Activated naive CD4-positive, alpha-beta T cell treated with anti-CD3 and anti-CD28 coated beads, Interleukin-2, amount 50 U/mL, for 24 hours (primary cell): ENCODE measurements around the gene SYMPK.

ENCODE experiments used
- H3K27ac Mint-ChIP-seq: one replicate; pipeline ENCODE4 v1.8.0; 2021; ENCODE audit warnings: mild to moderate bottlenecking, mixed read lengths
- H3K27me3 Mint-ChIP-seq: one replicate; pipeline ENCODE4 v1.8.0; 2021; ENCODE audit warnings: mixed read lengths
- H3K36me3 Mint-ChIP-seq: one replicate; pipeline ENCODE4 v1.8.0; 2021; ENCODE audit warnings: mixed read lengths
- H3K4me1 Mint-ChIP-seq: one replicate; pipeline ENCODE4 v1.8.0; 2021; ENCODE audit warnings: mixed read lengths
- H3K4me3 Mint-ChIP-seq: one replicate; pipeline ENCODE4 v1.8.0; 2021; ENCODE audit warnings: mild to moderate bottlenecking, mixed read lengths
- H3K9me3 Mint-ChIP-seq: one replicate; pipeline ENCODE4 v1.8.0; 2021; ENCODE audit warnings: mixed read lengths

SYMPK gene

DNA sequence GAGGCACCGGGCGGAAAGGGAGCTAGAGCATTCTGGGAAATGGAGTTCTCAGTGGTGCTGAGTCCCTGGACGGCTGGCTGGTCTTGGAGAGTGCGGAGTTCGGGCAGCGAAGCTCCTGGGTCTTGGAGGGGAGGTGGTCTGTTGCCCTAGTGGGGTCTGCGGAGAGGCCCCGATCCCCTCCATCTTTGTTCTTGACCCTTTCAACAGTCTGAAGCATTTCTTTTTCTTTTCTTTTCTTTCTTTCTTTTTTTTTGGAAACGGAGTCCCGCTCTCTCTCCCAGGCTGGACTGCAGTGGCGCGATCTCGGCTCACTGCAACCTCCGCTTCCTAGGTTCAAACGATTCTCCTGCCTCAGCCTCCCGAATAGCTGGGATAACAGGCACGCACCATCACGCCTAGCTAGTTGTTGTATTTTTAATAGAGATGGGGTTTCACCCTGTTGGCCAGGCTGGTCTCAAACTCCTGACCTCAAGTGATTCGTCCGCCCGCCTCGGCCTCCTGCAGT is 440 bp upstream of the SYMPK start:
- Mint-ChIP-seq H3K4me1 (peaks cover 29% of the 10 kb centered on the region), H3K27me3 (peaks cover 13% of the 10 kb centered on the region), H3K27ac (peak overlapping the region; percentile 94), H3K4me3 (peak overlapping the region; percentile 94), H3K9me3 (no peaks in the 10 kb centered on the region), H3K36me3 (peaks cover 2% of the 10 kb centered on the region)

- Mint-ChIP-seq H3K4me3 (peak overlapping the region; percentile 94), H3K27me3 (peaks cover 13% of the 10 kb centered on the region), H3K9me3 (no peaks in the 10 kb centered on the region), H3K36me3 (peaks cover 2% of the 10 kb centered on the region), H3K27ac (peak overlapping the region; percentile 94), H3K4me1 (peaks cover 34% of the 10 kb centered on the region)
Measured at GRCh38 chr19:45862271-45862563, 730 bp downstream of the SYMPK start.

DNA sequence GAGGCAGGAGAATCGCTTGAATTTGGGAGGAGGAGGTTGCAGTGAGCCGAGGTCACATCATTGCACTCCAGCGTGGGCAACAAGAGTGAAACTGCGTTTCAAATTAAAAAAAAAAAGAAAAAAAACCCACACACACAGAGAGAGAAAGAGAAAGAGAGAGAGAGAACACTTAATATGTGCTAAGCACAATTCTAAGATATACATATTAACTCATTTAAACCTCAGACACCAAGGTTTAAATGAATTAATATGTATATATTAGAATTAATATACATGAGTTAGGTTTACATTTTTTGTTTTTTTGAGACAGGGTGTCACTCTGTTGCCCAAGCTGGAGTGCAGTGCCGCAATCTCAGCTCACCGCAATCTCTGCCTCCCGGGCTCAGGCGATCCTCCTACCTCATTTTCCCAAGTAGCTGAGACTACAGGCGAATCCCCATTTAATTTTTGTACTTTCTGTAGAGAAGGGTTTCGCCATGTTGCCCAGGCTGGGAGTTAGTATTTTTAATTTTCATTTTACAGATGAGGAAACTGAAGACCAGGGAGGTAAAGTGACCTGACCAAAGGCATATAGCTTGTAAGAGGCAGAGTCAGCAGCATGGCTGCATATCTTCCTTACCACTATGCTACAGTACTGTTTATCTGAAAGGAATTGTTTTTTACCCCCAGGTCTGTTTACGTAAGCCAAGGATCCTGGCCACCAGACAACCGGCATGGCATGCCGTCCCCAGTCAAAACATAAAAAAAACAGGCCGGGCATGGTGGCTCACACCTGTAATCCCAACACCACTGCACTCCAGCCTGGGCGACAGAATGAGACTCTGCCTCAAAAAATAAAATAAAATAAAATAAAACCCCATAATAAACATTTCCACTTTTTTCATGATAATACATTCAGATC is 2.3 kb downstream of the SYMPK start:
- no peaks in the 10 kb centered on the region for H3K9me3 Mint-ChIP-seq
- H3K27me3 Mint-ChIP-seq = peaks cover 13% of the 10 kb centered on the region
- peak overlapping the region; percentile 66 for H3K4me3 Mint-ChIP-seq
- H3K4me1 Mint-ChIP-seq = peaks cover 38% of the 10 kb centered on the region
- H3K27ac Mint-ChIP-seq = no peak overlapping the region
- H3K36me3 Mint-ChIP-seq = peaks cover 2% of the 10 kb centered on the region

DNA sequence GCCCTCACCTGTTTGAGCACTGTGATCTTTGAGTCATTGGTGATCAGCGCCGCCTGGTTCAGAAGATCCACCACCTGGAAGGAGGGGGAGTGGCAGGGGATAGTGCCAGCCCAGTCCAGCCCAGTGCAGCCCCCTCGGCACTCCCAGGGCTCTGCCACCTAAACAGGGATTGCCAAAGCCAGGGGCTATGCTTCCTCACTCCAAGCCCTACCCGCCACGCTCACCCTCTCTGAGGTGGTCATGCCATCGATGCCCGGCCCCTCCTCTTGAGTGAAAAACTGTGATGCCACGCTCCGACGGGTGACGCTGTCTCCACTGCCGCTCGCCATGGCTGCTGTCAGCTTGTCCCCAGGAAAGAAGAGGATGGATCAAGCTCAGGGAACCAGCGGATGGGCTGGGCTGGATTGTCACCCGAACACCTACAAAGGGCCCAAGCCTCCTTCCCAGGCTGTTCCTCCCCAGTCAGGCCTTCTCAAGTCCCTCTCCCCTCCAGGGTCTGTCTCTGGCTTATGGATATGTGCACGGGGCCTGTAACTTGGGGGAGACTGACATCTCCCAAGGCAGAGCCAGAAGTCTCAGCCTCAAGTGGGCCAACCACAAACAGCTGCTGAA is 8.7 kb downstream of the SYMPK start:
- Mint-ChIP-seq H3K4me1 (peaks cover 18% of the 10 kb centered on the region), H3K27me3 (no peaks in the 10 kb centered on the region), H3K4me3 (no peak overlapping the region), H3K9me3 (no peaks in the 10 kb centered on the region), H3K36me3 (peaks cover 9% of the 10 kb centered on the region), H3K27ac (no peak overlapping the region)

- no peak overlapping the region for H3K4me3 Mint-ChIP-seq
- H3K36me3 Mint-ChIP-seq = peaks cover 9% of the 10 kb centered on the region
- H3K9me3 Mint-ChIP-seq = no peaks in the 10 kb centered on the region
- H3K27me3 Mint-ChIP-seq = no peaks in the 10 kb centered on the region
- peaks cover 9% of the 10 kb centered on the region for H3K4me1 Mint-ChIP-seq
- H3K27ac Mint-ChIP-seq = no peak overlapping the region
Measured at GRCh38 chr19:45852983-45853382, 10.0 kb downstream of the SYMPK start.

DNA sequence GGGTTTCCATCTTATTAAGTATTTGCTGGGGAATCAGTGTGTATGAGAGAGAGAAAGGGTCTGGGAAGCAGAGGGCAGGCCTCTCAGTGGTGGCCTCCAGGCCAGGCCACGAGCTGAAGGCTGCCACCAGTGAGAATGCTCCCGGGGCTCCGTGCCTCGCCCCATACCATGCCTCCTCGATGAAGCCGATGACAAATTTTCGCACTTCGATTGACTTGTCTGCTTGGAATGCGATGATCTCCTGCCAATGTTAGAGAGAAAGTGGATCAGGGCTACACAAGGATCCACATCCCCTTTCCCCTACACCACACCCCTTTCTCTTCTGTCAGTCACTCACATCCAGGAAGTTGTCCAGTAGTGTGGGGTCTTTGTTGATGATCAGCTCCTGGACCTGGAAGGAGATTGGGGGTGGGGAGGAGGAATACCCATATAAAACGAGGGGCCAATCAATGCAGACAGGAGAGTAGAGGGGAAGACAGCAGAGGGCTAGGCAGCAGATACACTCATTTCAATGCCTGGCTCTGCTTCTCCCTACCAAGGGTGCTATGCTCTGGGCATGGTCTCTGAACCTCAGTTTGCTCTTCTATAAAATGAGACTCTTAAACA is 10.7 kb downstream of the SYMPK start:
- Mint-ChIP-seq H3K36me3 (peaks cover 10% of the 10 kb centered on the region), H3K9me3 (no peaks in the 10 kb centered on the region), H3K4me1 (peaks cover 8% of the 10 kb centered on the region), H3K4me3 (no peak overlapping the region), H3K27ac (peak overlapping the region; percentile 68), H3K27me3 (no peaks in the 10 kb centered on the region)

DNA sequence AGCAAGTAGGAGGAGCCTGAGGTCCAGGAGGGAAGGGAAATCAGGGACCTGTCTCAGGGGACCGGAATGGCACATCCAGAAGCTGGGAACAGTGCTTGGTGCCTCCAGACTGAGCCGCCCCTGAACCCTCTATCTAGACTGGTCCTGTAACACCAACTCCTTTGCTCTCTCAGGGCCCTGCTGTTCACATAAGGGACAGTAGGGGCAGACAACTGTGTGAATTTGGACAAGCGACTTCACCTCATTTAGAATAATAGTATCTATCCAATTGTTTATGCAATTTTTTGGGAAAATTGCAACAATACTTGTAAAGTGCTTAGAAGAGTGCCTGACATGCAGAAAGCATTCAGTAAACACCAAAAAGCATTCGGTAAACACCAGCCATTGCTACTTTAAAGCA is 14.0 kb downstream of the SYMPK start:
- H3K27ac Mint-ChIP-seq = no peak overlapping the region
- no peak overlapping the region for H3K4me3 Mint-ChIP-seq
- peaks cover 4% of the 10 kb centered on the region for H3K4me1 Mint-ChIP-seq
- H3K9me3 Mint-ChIP-seq = no peaks in the 10 kb centered on the region
- peaks cover 13% of the 10 kb centered on the region for H3K36me3 Mint-ChIP-seq
- no peaks in the 10 kb centered on the region for H3K27me3 Mint-ChIP-seq

DNA sequence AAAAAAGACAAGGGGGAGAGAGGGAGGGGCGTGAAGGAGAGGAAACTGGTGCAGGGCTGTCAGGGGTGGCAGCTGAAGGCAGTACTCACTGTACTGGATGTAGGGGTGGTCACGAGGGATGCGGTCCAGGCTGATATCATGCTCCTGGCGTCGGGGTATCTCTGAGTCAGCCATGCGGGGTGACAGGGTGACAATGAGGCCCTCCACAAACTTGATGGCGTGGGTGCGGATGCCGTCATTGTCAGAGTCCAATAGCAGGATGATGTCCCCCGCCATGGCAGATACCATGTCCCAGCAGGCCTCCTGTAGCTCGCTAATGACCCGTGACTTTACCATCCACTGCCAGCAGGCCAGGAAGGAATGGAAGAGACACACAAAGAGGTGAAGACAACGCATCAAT is 15.3 kb downstream of the SYMPK start:
- Mint-ChIP-seq H3K4me1 (peaks cover 4% of the 10 kb centered on the region), H3K9me3 (no peaks in the 10 kb centered on the region), H3K36me3 (peaks cover 13% of the 10 kb centered on the region), H3K4me3 (no peak overlapping the region), H3K27me3 (no peaks in the 10 kb centered on the region), H3K27ac (no peak overlapping the region)

DNA sequence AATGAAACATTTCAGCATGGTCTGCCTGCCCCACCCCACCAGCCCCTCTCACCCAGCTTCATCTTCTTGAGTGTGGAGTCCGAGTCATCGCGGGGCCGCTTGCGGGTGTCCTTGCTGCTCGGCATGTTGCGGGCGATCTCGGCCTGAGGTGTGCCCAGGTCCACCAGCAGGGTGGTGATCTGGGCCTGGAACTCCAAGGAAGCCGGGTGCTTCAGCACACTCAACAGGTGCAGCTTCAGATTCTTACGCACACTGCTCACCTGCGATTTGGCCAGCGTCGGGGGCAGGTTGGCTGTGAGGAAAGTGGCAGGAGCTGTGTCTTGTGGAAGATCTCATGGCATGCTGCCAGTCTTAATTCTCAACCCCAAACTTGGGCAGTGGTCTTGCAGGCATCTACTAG is 20.7 kb downstream of the SYMPK start:
- H3K4me1 Mint-ChIP-seq = peaks cover 4% of the 10 kb centered on the region
- H3K4me3 Mint-ChIP-seq = no peak overlapping the region
- H3K27me3 Mint-ChIP-seq = no peaks in the 10 kb centered on the region
- no peaks in the 10 kb centered on the region for H3K9me3 Mint-ChIP-seq
- peaks cover 16% of the 10 kb centered on the region for H3K36me3 Mint-ChIP-seq
- H3K27ac Mint-ChIP-seq = no peak overlapping the region

DNA sequence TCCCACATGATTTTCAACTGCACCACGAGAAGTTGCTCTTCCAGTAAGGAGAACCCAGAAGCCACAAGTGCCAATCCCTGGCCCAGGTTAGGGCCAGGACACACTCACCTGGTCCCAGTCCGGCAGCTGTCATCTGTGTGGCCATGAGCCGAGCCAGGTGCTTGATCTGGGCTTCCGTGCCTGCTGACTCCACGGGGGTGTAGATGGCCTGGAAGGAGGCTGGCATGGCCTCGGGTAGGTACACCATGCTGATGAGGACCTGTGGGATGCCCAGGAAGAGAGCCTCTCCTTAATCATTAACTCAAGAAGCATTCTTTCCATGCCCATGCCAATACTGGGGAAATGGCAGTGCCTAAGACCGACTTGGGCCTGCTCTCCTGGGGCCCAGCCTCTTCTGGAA is 28.0 kb downstream of the SYMPK start:
- H3K4me3 Mint-ChIP-seq = no peak overlapping the region
- H3K36me3 Mint-ChIP-seq = peaks cover 24% of the 10 kb centered on the region
- no peaks in the 10 kb centered on the region for H3K27me3 Mint-ChIP-seq
- no peaks in the 10 kb centered on the region for H3K9me3 Mint-ChIP-seq
- no peak overlapping the region for H3K27ac Mint-ChIP-seq
- no peaks in the 10 kb centered on the region for H3K4me1 Mint-ChIP-seq

GRCh38 chr19:45828945-45829344 is 34.0 kb downstream of the SYMPK start:
- Mint-ChIP-seq H3K36me3 (peaks cover 17% of the 10 kb centered on the region), H3K27me3 (no peaks in the 10 kb centered on the region), H3K27ac (peak overlapping the region; percentile 41), H3K4me3 (no peak overlapping the region), H3K9me3 (no peaks in the 10 kb centered on the region), H3K4me1 (peaks cover 3% of the 10 kb centered on the region)

- no peaks in the 10 kb centered on the region for H3K9me3 Mint-ChIP-seq
- no peak overlapping the region for H3K27ac Mint-ChIP-seq
- H3K27me3 Mint-ChIP-seq = no peaks in the 10 kb centered on the region
- peaks cover 17% of the 10 kb centered on the region for H3K36me3 Mint-ChIP-seq
- H3K4me3 Mint-ChIP-seq = no peak overlapping the region
- H3K4me1 Mint-ChIP-seq = peaks cover 3% of the 10 kb centered on the region
Measured at GRCh38 chr19:45828523-45828922, 34.4 kb downstream of the SYMPK start.

GRCh38 chr19:45827459-45828093 is 35.4 kb downstream of the SYMPK start:
- H3K36me3 Mint-ChIP-seq = peaks cover 17% of the 10 kb centered on the region
- peaks cover 3% of the 10 kb centered on the region for H3K4me1 Mint-ChIP-seq
- no peak overlapping the region for H3K27ac Mint-ChIP-seq
- H3K9me3 Mint-ChIP-seq = no peaks in the 10 kb centered on the region
- H3K4me3 Mint-ChIP-seq = no peak overlapping the region
- no peaks in the 10 kb centered on the region for H3K27me3 Mint-ChIP-seq

GRCh38 chr19:45826934-45827333 is 36.0 kb downstream of the SYMPK start:
- no peak overlapping the region for H3K4me3 Mint-ChIP-seq
- no peaks in the 10 kb centered on the region for H3K9me3 Mint-ChIP-seq
- no peaks in the 10 kb centered on the region for H3K27me3 Mint-ChIP-seq
- H3K27ac Mint-ChIP-seq = no peak overlapping the region
- peaks cover 3% of the 10 kb centered on the region for H3K4me1 Mint-ChIP-seq
- H3K36me3 Mint-ChIP-seq = peaks cover 17% of the 10 kb centered on the region

- Mint-ChIP-seq H3K4me3 (no peak overlapping the region), H3K27ac (no peak overlapping the region), H3K36me3 (peaks cover 15% of the 10 kb centered on the region), H3K9me3 (no peaks in the 10 kb centered on the region), H3K4me1 (peaks cover 3% of the 10 kb centered on the region), H3K27me3 (no peaks in the 10 kb centered on the region)
Measured at GRCh38 chr19:45825917-45826893, 36.7 kb downstream of the SYMPK start.
